ENCODE data around the gene GTF2IRD1. TPM values are rescaled to one million over a fixed set of nuclear protein-coding genes. Genes with fewer than 3 reads are reported as not detected.

GTF2IRD1 gene
- total RNA-seq, 1 experiment from 2014 or later, result not detected

- no peaks in the 10 kb centered on the region for H3K36me3 ChIP-seq (ENCODE audit: insufficient read depth, low read length)
- H3K9me2 ChIP-seq (replicated peaks; ENCODE audit: insufficient read depth, low read length), result no peaks in the 10 kb centered on the region
- H3K27ac ChIP-seq (ENCODE audit: low read length), result no peak overlapping the region
- H4K20me1 ChIP-seq (ENCODE audit: insufficient read depth, low read depth, low read length), result no peaks in the 10 kb centered on the region
- H3K4me1 ChIP-seq (ENCODE audit: low read length), result no peaks in the 10 kb centered on the region
- no peak overlapping the region for H2AFZ ChIP-seq (ENCODE audit: low read length)
- no peaks in the 10 kb centered on the region for H3K9me3 ChIP-seq (ENCODE audit: low read length)
- H3K79me2 ChIP-seq (ENCODE audit: low read length), result no peaks in the 10 kb centered on the region
- no peaks in the 10 kb centered on the region; the same call in 1 of the 2 replicates for H3K27me3 ChIP-seq (ENCODE audit: low read length)
- no peak overlapping the region for H3K4me3 ChIP-seq (ENCODE audit: low read length)
- H3K4me2 ChIP-seq (ENCODE audit: low read depth, low read length, poor library complexity, severe bottlenecking), result no peak overlapping the region
- no peak overlapping the region for H3K9ac ChIP-seq (ENCODE audit: low read length)
- no peak for DNase-seq
These were observed 116.9 kb downstream of the GTF2IRD1 start for GRCh38 chr7:74570533-74571156.

GRCh38 chr7:74572301-74572979 is 118.7 kb downstream of the GTF2IRD1 start:
- Histone ChIP-seq H3K4me1 (ENCODE audit: low read length) (no peaks in the 10 kb centered on the region), H3K9me2 (replicated peaks; ENCODE audit: insufficient read depth, low read length) (no peaks in the 10 kb centered on the region), H3K4me2 (ENCODE audit: low read depth, low read length, poor library complexity, severe bottlenecking) (no peak overlapping the region), H4K20me1 (ENCODE audit: insufficient read depth, low read depth, low read length) (no peaks in the 10 kb centered on the region), H3K4me3 (ENCODE audit: low read length) (no peak overlapping the region), H2AFZ (ENCODE audit: low read length) (no peak overlapping the region), H3K9me3 (ENCODE audit: low read length) (no peaks in the 10 kb centered on the region), H3K79me2 (ENCODE audit: low read length) (no peaks in the 10 kb centered on the region), H3K36me3 (ENCODE audit: insufficient read depth, low read length) (no peaks in the 10 kb centered on the region), H3K27ac (ENCODE audit: low read length) (no peak overlapping the region), H3K27me3 (ENCODE audit: low read length) (no peaks in the 10 kb centered on the region; the same call in 1 of the 2 replicates), H3K9ac (ENCODE audit: low read length) (no peak overlapping the region)
- DNase-seq, result no peak

- H4K20me1 ChIP-seq (ENCODE audit: insufficient read depth, low read depth, low read length), result no peaks in the 10 kb centered on the region
- H3K9me3 ChIP-seq (ENCODE audit: low read length), result no peaks in the 10 kb centered on the region
- no peak overlapping the region for H3K27ac ChIP-seq (ENCODE audit: low read length)
- no peak overlapping the region for H3K4me2 ChIP-seq (ENCODE audit: low read depth, low read length, poor library complexity, severe bottlenecking)
- no peaks in the 10 kb centered on the region for H3K36me3 ChIP-seq (ENCODE audit: insufficient read depth, low read length)
- no peaks in the 10 kb centered on the region for H3K4me1 ChIP-seq (ENCODE audit: low read length)
- no peak for DNase-seq
- H3K9me2 ChIP-seq (replicated peaks; ENCODE audit: insufficient read depth, low read length), result no peaks in the 10 kb centered on the region
- H2AFZ ChIP-seq (ENCODE audit: low read length), result no peak overlapping the region
- no peak overlapping the region for H3K9ac ChIP-seq (ENCODE audit: low read length)
- H3K4me3 ChIP-seq (ENCODE audit: low read length), result no peak overlapping the region
- no peaks in the 10 kb centered on the region for H3K79me2 ChIP-seq (ENCODE audit: low read length)
- no peaks in the 10 kb centered on the region; the same call in 1 of the 2 replicates for H3K27me3 ChIP-seq (ENCODE audit: low read length)
These were observed 119.8 kb downstream of the GTF2IRD1 start for GRCh38 chr7:74573512-74573911.

GRCh38 chr7:74575083-74575784 is 121.5 kb downstream of the GTF2IRD1 start:
- Histone ChIP-seq H3K9me3 (ENCODE audit: low read length) (no peaks in the 10 kb centered on the region), H3K9me2 (replicated peaks; ENCODE audit: insufficient read depth, low read length) (no peaks in the 10 kb centered on the region), H2AFZ (ENCODE audit: low read length) (no peak overlapping the region), H3K36me3 (ENCODE audit: insufficient read depth, low read length) (no peaks in the 10 kb centered on the region), H3K27me3 (ENCODE audit: low read length) (no peaks in the 10 kb centered on the region; the same call in 1 of the 2 replicates), H4K20me1 (ENCODE audit: insufficient read depth, low read depth, low read length) (no peaks in the 10 kb centered on the region), H3K9ac (ENCODE audit: low read length) (no peak overlapping the region), H3K4me2 (ENCODE audit: low read depth, low read length, poor library complexity, severe bottlenecking) (no peak overlapping the region), H3K79me2 (ENCODE audit: low read length) (no peaks in the 10 kb centered on the region), H3K27ac (ENCODE audit: low read length) (no peak overlapping the region), H3K4me1 (ENCODE audit: low read length) (no peaks in the 10 kb centered on the region), H3K4me3 (ENCODE audit: low read length) (no peak overlapping the region)
- no peak for DNase-seq

GRCh38 chr7:74575811-74576210 is 122.1 kb downstream of the GTF2IRD1 start:
- no peak for DNase-seq
- Histone ChIP-seq H4K20me1 (ENCODE audit: insufficient read depth, low read depth, low read length) (no peaks in the 10 kb centered on the region), H3K9ac (ENCODE audit: low read length) (no peak overlapping the region), H3K9me2 (replicated peaks; ENCODE audit: insufficient read depth, low read length) (no peaks in the 10 kb centered on the region), H3K27ac (ENCODE audit: low read length) (no peak overlapping the region), H2AFZ (ENCODE audit: low read length) (no peak overlapping the region), H3K9me3 (ENCODE audit: low read length) (no peaks in the 10 kb centered on the region), H3K4me1 (ENCODE audit: low read length) (no peaks in the 10 kb centered on the region), H3K27me3 (ENCODE audit: low read length) (no peaks in the 10 kb centered on the region; the same call in 1 of the 2 replicates), H3K4me3 (ENCODE audit: low read length) (no peak overlapping the region), H3K79me2 (ENCODE audit: low read length) (no peaks in the 10 kb centered on the region), H3K4me2 (ENCODE audit: low read depth, low read length, poor library complexity, severe bottlenecking) (no peak overlapping the region), H3K36me3 (ENCODE audit: insufficient read depth, low read length) (no peaks in the 10 kb centered on the region)

GRCh38 chr7:74579800-74580685 is 126.3 kb downstream of the GTF2IRD1 start:
- Histone ChIP-seq H2AFZ (ENCODE audit: low read length) (no peak overlapping the region), H3K9me2 (replicated peaks; ENCODE audit: insufficient read depth, low read length) (no peaks in the 10 kb centered on the region), H3K36me3 (ENCODE audit: insufficient read depth, low read length) (no peaks in the 10 kb centered on the region), H3K27me3 (ENCODE audit: low read length) (no peaks in the 10 kb centered on the region), H3K4me2 (ENCODE audit: low read depth, low read length, poor library complexity, severe bottlenecking) (no peak overlapping the region), H3K4me3 (ENCODE audit: low read length) (no peak overlapping the region), H4K20me1 (ENCODE audit: insufficient read depth, low read depth, low read length) (no peaks in the 10 kb centered on the region), H3K27ac (ENCODE audit: low read length) (no peak overlapping the region), H3K4me1 (ENCODE audit: low read length) (0 out of 2 replicates have a peak, but pooled peaks cover 3% of the 10 kb centered on the region), H3K9me3 (ENCODE audit: low read length) (no peaks in the 10 kb centered on the region), H3K9ac (ENCODE audit: low read length) (no peak overlapping the region), H3K79me2 (ENCODE audit: low read length) (no peaks in the 10 kb centered on the region)
- DNase-seq, result no peak

GRCh38 chr7:74581916-74582440 is 128.3 kb downstream of the GTF2IRD1 start:
- Histone ChIP-seq H3K27me3 (ENCODE audit: low read length) (no peaks in the 10 kb centered on the region), H3K27ac (ENCODE audit: low read length) (no peak overlapping the region), H3K9me2 (replicated peaks; ENCODE audit: insufficient read depth, low read length) (no peaks in the 10 kb centered on the region), H3K79me2 (ENCODE audit: low read length) (no peaks in the 10 kb centered on the region), H3K36me3 (ENCODE audit: insufficient read depth, low read length) (no peaks in the 10 kb centered on the region), H4K20me1 (ENCODE audit: insufficient read depth, low read depth, low read length) (no peaks in the 10 kb centered on the region), H3K9me3 (ENCODE audit: low read length) (no peaks in the 10 kb centered on the region), H3K4me1 (ENCODE audit: low read length) (peaks cover 4% of the 10 kb centered on the region), H3K9ac (ENCODE audit: low read length) (no peak overlapping the region), H3K4me2 (ENCODE audit: low read depth, low read length, poor library complexity, severe bottlenecking) (no peak overlapping the region), H2AFZ (ENCODE audit: low read length) (no peak overlapping the region), H3K4me3 (ENCODE audit: low read length) (no peak overlapping the region)
- DNase-seq, result no peak

All from Karpas-422 (cell line).